ENCODE results near the gene RNF213.

Gene RNF213

DNA sequence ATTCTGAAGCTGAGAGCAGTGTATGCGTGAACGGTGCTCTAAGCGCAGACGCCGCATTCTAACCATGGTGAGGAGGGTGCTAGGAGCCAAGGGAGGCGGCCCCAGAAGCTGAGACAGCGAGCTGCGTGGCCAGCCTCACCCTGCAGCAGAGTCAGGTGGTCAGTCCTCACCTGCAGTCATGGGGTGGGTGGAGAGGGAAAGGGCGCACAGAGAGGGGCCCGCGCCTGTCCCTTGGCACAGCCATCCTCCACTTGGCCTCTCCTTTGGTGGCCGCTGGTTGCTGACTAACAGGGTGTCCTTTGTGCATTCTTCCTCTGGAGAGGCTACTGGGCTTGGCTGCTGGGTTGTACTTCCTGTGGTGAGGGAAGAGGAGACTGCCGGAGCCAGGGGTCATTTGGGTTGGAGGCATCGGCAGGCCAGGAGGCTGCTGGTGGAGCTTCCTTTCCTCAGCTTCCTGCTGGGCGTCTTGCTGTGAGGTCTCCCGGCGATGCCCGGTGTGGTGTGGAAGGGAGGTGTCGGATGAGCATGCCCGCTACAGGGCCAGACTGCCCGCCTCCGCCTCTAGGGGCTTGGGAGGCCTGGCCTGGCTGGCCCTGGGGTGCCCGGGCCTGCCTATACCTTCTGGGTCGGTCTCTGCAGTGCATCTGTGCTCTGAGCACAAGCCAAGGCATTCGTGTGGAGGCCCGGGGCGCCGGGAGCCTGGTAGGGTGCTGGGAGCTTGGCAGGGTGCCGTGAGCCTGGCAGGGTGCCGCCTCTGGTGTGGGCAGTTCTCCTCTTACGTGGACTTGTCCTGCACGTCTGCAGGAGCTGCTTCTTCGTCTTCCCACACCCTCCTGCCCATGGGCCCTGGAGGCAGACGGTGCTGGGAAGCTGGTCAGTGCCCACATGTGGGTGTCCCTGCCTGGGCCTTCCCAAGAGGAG, 17.4 kb downstream of the RNF213 start:
- intact Hi-C loops (cut with micrococcal nuclease) = no loop called here
- H3K4me3 Mint-ChIP-seq = no peak overlapping the region
- H3K36me3 Mint-ChIP-seq (ENCODE audit: low read depth) = peaks cover 99% of the 10 kb centered on the region

DNA sequence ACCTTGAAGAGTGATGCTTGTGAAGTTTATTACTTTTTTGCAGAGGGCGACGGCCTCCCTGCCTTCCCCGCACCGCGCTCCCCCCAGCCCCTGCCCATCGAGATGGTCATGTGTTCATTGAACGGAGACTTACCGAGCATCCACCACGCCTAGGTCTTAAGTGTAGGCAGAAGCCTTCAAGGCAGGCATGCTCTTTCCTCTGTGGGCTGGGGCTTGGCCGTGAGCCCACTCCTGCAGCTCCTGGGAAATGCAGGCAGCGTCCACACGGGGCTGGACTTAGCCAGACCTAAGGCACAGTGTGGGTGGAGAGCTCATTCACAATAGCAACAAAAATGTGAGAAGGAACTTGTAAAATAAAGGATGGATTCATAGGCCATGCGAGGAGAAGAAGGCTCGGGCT, 19.2 kb downstream of the RNF213 start:
- peaks cover 99% of the 10 kb centered on the region for H3K36me3 Mint-ChIP-seq (ENCODE audit: low read depth)
- H3K4me1 Mint-ChIP-seq (ENCODE audit: low read depth) = peaks cover 43% of the 10 kb centered on the region
- no peak overlapping the region for H3K27ac Mint-ChIP-seq

More for the DNA sequence above, 17.4 kb downstream of the RNF213 start:
- Mint-ChIP-seq H3K4me1 (ENCODE audit: low read depth) (peaks cover 51% of the 10 kb centered on the region), H3K27ac (no peak overlapping the region), H3K27me3 (no peaks in the 10 kb centered on the region), H3K9me3 (no peaks in the 10 kb centered on the region)

DNA sequence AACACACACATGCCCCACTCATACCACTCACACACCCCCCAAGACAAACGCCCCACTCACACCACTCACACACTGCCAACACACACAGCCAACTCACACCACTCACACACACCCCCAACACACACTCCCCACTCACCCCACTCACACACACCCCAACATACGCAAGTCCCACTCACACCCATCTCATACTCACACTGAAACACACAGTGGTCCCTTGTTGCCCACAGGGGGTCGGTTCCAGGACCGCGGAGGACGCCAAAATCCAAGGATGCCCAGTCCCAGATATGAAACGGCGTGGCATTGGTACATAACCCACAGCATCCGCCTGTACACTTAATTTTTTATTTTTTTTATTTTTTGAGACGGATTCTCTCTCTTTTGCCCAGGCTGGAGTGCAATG, 20.9 kb downstream of the RNF213 start:
- peaks cover 52% of the 10 kb centered on the region for H3K4me1 Mint-ChIP-seq (ENCODE audit: low read depth)
- no peaks in the 10 kb centered on the region for H3K9me3 Mint-ChIP-seq
- no peak overlapping the region for H3K4me3 Mint-ChIP-seq
- H3K36me3 Mint-ChIP-seq (ENCODE audit: low read depth) = peaks cover 100% of the 10 kb centered on the region
- intact Hi-C loops (cut with micrococcal nuclease) = no loop called here
- H3K27me3 Mint-ChIP-seq = no peaks in the 10 kb centered on the region
- no peak overlapping the region for H3K27ac Mint-ChIP-seq

More for the DNA sequence above, 19.2 kb downstream of the RNF213 start:
- no peaks in the 10 kb centered on the region for H3K9me3 Mint-ChIP-seq
- H3K27me3 Mint-ChIP-seq = no peaks in the 10 kb centered on the region
- intact Hi-C loops (cut with micrococcal nuclease) = no loop called here
- H3K4me3 Mint-ChIP-seq = no peak overlapping the region

DNA sequence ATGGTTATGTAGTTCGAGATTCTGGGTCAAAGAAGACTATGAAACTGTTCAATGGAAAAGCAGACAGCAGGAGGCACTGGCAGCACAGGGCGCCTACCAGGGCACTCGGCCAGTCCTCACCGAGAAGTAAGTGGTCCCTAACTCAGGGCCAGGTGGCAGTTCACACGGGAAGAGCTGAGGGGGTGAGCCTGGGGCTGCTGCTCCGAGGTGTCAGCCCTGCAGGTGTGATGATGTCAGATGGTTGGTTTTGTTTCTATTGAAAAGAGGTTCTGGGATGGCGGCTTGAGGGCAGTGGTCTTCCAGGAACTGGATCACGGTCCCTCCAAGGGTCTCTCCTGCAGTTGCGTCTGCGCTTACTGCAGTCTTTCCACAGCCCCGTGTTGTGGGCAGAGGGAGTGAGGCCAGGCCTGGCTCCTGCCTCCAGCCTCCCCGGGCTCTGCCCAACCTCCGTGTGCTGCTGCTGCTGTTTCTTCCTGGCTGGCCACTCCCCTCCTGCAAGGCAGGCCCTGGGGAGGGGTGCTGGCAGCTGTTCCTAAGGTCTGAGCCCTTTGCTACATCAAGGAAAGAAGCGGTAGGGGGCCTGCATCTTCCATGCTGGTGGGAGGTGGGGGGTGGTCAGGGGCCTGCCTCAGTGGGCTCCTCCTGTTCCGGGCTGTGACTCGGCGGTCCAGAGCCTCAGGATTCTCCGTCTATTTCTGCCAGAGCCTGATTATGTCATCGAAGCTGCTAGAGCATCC, 22.6 kb downstream of the RNF213 start:
- intact Hi-C loops (cut with micrococcal nuclease) = no loop called here
- Mint-ChIP-seq H3K9me3 (no peaks in the 10 kb centered on the region), H3K36me3 (ENCODE audit: low read depth) (peaks cover 100% of the 10 kb centered on the region), H3K4me3 (no peak overlapping the region), H3K27me3 (no peaks in the 10 kb centered on the region), H3K27ac (peak overlapping the region; percentile 62), H3K4me1 (ENCODE audit: low read depth) (peaks cover 60% of the 10 kb centered on the region)

DNA sequence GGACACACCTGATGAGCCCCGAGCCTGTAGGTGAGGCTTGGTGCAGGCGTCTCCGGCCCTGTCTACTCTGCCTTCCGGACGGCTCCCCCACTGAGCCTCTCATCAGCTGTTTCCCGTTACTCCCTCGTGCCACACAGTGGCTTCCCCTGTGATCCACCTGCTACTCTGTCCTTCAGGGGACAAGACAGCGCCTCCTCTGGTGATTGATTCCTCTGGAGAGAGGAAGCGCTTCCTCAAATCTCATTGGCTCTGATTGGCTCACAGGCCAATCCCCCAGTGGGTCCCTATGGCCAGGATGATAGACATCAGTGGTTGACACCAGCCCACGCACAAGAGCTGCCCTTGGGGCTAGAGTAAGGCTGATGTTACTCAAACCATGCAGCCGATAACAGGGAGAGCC, 24.0 kb downstream of the RNF213 start:
- intact Hi-C loops (cut with micrococcal nuclease) = no loop called here
- H3K9me3 Mint-ChIP-seq = no peaks in the 10 kb centered on the region
- no peak overlapping the region for H3K4me3 Mint-ChIP-seq
- H3K4me1 Mint-ChIP-seq (ENCODE audit: low read depth) = peaks cover 60% of the 10 kb centered on the region
- H3K27ac Mint-ChIP-seq = no peak overlapping the region
- peaks cover 100% of the 10 kb centered on the region for H3K36me3 Mint-ChIP-seq (ENCODE audit: low read depth)
- H3K27me3 Mint-ChIP-seq = no peaks in the 10 kb centered on the region

DNA sequence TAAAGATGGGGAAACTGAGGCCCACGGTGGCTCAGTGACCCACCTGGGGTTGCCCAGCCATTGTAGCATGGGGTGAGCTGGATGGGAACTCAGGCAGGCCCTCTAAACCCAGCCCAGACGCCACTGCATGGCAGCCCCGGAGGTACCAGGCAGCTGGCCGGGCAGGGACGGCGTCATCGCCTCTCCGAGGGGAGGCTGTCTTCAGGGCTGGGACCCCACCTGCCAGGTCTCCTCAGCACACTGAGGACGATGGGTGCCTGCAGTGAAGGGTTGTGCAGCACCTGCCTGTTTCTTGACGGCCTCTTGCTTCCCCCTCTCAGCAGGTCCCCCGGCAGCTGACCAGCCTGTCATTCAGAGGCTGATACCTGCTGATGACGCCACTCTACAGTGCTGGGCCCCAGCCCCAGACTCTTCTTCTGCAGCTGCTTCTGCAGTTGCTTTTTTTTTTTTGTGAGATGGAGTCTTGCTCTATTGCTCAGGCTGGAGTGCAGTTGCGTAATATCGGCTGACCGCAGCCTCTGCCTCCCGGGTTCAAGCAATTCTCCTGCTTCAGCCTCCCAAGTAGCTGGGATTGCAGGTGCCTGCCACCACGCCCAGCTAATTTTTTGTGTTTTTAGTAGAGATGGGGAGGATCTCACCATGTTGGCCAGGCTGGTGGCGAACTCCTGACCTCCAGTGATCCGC, 24.7 kb downstream of the RNF213 start:
- no peak overlapping the region for H3K4me3 Mint-ChIP-seq
- no peaks in the 10 kb centered on the region for H3K27me3 Mint-ChIP-seq
- intact Hi-C loops (cut with micrococcal nuclease) = no loop called here
- peaks cover 59% of the 10 kb centered on the region for H3K4me1 Mint-ChIP-seq (ENCODE audit: low read depth)
- H3K27ac Mint-ChIP-seq = no peak overlapping the region
- H3K36me3 Mint-ChIP-seq (ENCODE audit: low read depth) = peaks cover 100% of the 10 kb centered on the region
- H3K9me3 Mint-ChIP-seq = no peaks in the 10 kb centered on the region

DNA sequence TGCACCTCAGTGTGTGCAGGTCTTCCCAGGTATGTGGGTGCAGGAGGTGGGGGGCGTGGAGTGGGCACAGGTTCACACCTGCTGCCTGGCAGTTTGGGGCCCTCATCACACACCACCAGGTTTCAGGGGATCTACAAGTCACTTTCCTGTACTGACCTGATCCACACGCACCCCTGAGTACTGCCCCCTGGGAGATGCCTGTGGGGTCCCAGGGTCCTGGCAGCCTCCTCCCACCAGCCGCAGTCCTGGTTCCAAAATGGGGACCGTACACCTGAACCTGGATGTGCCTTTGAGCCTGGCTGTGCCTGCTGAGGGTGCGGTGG, 25.9 kb downstream of the RNF213 start:
- H3K27ac Mint-ChIP-seq = no peak overlapping the region
- H3K4me1 Mint-ChIP-seq (ENCODE audit: low read depth) = peaks cover 59% of the 10 kb centered on the region
- no peaks in the 10 kb centered on the region for H3K27me3 Mint-ChIP-seq
- peaks cover 100% of the 10 kb centered on the region for H3K36me3 Mint-ChIP-seq (ENCODE audit: low read depth)
- no peak overlapping the region for H3K4me3 Mint-ChIP-seq
- no peaks in the 10 kb centered on the region for H3K9me3 Mint-ChIP-seq
- intact Hi-C loops (cut with micrococcal nuclease) = no loop called here

DNA sequence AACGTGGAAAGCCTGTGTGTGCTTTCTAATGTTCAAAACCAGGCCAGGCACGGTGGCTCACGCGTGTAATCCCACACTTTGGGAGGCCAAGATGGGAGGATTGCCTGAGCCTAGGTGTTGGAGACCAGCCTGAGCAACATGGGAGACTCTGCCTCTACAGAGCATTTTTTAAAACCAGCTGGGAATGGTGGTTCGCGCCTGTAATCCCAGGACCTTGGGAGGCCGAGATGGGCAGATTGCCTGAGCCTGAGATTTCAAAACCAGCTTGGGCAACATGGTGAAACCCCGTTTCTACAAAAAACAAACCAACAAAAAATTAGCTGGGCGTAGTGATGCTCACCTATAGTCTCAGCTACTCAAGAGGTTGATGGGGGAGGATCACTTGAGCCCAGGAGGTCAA, 26.4 kb downstream of the RNF213 start:
- peaks cover 59% of the 10 kb centered on the region for H3K4me1 Mint-ChIP-seq (ENCODE audit: low read depth)
- H3K9me3 Mint-ChIP-seq = no peaks in the 10 kb centered on the region
- H3K27ac Mint-ChIP-seq = peak overlapping the region; percentile 80
- peaks cover 100% of the 10 kb centered on the region for H3K36me3 Mint-ChIP-seq (ENCODE audit: low read depth)
- H3K27me3 Mint-ChIP-seq = no peaks in the 10 kb centered on the region
- intact Hi-C loops (cut with micrococcal nuclease) = no loop called here
- no peak overlapping the region for H3K4me3 Mint-ChIP-seq

DNA sequence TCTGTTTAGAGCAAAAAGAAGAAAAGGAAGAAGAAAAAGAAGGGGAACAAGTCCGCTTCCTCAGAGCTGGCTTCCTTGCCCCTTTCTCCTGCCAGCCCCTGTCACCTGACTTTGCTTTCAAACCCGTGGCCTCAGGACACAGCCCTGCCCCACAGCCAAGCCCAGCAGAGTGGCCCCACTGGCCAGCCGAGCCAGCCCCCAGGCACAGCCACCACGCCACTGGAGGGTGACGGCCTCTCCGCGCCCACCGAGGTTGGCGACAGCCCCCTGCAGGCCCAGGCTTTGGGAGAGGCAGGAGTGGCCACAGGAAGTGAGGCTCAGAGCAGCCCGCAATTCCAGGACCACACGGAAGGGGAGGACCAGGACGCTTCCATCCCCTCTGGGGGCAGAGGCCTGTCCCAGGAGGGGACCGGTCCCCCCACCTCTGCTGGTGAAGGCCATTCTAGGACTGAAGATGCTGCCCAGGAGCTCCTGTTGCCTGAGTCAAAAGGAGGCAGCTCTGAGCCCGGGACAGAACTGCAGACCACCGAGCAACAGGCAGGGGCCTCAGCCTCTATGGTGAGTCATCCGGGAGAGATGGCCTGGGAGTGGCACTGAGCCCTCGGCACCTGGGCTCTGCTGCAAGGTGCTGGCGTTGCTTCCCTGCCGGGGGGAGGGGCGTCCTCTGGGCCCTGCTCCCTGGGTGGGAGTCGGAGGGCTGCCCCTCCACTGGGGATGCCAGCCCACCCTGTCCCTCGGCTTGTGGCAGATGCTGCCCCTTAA, 27.3 kb downstream of the RNF213 start:
- Mint-ChIP-seq H3K36me3 (ENCODE audit: low read depth) (peaks cover 100% of the 10 kb centered on the region), H3K9me3 (no peaks in the 10 kb centered on the region), H3K27ac (peak overlapping the region; percentile 80), H3K27me3 (no peaks in the 10 kb centered on the region), H3K4me1 (ENCODE audit: low read depth) (peaks cover 67% of the 10 kb centered on the region), H3K4me3 (peak overlapping the region; percentile 53)
- intact Hi-C loops (cut with micrococcal nuclease) = no loop called here

DNA sequence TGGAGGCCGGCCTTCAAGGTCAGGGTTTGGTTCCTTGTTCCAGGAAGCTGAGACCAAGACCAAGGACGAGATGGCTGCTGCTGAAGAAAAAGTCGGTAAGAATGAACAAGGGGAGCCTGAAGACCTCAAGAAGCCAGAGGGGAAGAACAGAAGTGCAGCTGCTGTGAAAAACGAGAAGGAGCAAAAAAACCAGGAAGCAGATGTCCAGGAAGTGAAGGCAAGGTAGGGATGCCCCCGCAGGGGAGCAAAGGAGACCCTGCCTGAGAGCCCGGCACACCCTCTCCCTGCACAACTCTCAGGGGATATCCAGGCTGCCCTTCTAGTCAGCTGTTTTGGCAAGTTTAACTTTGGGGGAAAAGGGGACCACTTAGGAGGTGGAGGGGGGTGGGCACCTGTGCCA, 29.0 kb downstream of the RNF213 start:
- Mint-ChIP-seq H3K27ac (peak overlapping the region; percentile 80), H3K4me1 (ENCODE audit: low read depth) (peaks cover 77% of the 10 kb centered on the region), H3K27me3 (no peaks in the 10 kb centered on the region), H3K9me3 (no peaks in the 10 kb centered on the region), H3K36me3 (ENCODE audit: low read depth) (peaks cover 100% of the 10 kb centered on the region), H3K4me3 (peak overlapping the region; percentile 27)
- intact Hi-C loops (cut with micrococcal nuclease) = no loop called here

DNA sequence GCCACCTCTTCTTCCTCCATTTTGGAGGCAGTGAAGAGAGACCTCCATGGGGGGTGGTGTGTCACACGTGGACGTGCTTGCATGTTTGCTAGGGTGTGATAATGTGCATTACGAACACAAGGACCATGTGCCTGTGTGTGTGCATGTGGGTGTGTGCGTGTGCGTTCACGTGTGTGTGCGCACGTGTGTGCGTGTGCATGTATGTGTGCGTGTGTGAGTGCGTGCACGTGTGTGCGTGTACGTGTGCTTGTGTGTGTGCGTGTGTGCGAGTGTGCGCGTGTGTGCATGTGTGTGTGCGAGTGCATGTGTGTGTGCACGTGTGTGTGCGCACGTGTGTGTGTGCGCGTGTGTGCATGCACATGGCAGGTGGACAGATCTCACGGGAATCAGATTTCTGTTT, 29.5 kb downstream of the RNF213 start:
- intact Hi-C loops (cut with micrococcal nuclease) = no loop called here
- Mint-ChIP-seq H3K36me3 (ENCODE audit: low read depth) (peaks cover 100% of the 10 kb centered on the region), H3K27me3 (no peaks in the 10 kb centered on the region), H3K9me3 (no peaks in the 10 kb centered on the region), H3K4me3 (no peak overlapping the region), H3K27ac (peak overlapping the region; percentile 80), H3K4me1 (ENCODE audit: low read depth) (peaks cover 73% of the 10 kb centered on the region)

DNA sequence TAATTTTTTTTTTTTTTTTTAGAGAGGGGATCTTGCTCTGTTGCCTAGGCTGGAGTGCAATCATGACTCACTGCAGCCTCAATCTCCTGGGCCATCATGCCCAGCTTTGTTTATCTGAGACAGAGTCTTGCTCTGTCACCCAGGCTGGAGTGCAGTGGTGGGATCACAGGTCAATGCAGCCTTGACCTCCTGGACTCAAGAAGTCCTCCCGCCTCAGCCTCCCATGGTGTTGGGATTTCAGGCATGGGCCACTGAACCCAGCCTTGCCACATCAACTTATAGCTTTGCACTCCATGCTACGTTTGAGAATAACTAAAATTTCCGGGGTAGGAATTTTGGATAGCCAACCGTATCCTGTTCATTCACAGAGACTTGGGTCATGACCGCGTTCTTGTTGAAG, 30.6 kb downstream of the RNF213 start:
- Mint-ChIP-seq H3K36me3 (ENCODE audit: low read depth) (peaks cover 100% of the 10 kb centered on the region), H3K27me3 (no peaks in the 10 kb centered on the region), H3K4me3 (no peak overlapping the region), H3K4me1 (ENCODE audit: low read depth) (peaks cover 62% of the 10 kb centered on the region), H3K9me3 (no peaks in the 10 kb centered on the region), H3K27ac (no peak overlapping the region)
- intact Hi-C loops (cut with micrococcal nuclease) = no loop called here

DNA sequence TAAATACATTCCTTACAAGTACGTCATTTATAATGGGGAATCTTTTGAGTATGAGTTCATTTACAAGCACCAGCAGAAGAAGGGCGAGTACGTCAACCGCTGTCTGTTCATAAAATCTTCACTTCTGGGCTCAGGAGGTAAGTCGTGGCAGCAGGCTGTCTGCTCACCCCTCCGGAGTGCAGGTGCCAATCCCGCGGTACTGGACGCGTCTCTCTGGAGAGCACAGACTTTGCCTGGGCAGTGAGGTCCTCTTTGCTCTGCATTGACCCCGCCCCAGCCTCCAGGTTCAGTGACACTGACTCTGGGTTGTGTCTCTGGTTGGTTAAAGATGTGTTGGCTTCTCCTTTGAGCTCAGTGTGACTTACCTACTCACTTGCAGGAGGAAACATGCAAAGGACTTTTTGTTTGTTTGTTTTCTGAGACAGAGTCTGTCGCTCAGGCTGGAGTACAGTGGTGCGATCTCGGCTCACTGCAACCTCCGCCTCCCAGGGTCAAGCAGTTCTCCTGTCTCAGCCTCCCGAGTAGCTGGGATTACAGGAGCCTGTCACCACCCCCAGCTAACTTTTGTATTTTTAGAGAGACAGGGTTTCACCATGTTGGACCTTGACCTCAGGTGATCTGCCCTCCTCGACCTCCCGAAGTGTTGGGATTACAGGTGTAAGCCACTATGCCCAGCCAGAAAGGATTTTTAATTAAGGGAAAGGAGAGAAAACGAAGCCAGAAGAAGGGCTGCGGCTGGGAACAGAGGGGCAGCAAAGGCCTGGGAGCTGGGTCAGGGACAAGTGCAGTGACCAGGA, 31.2 kb downstream of the RNF213 start:
- Mint-ChIP-seq H3K27ac (peak overlapping the region; percentile 43), H3K4me1 (ENCODE audit: low read depth) (peaks cover 56% of the 10 kb centered on the region)
- intact Hi-C loops (cut with micrococcal nuclease) = no loop called here

More for the DNA sequence above, 31.2 kb downstream of the RNF213 start:
- Mint-ChIP-seq H3K36me3 (ENCODE audit: low read depth) (peaks cover 100% of the 10 kb centered on the region), H3K27me3 (no peaks in the 10 kb centered on the region), H3K4me3 (no peak overlapping the region), H3K9me3 (no peaks in the 10 kb centered on the region)

Measured in dendritic cell treated with granulocyte-macrophage colony-stimulating factor and Interleukin-4, amounts not matched to agents 40 ng/mL and 50 ng/mL, for 4 days (primary cell).